HepG2 (cell line): ENCODE measurements around the gene GDPD5. TPM values are rescaled to one million over a fixed set of nuclear protein-coding genes. Genes with fewer than 3 reads are reported as not detected.

Experiments
- ATAC-seq: fragments of 200-7000 bp; cut with Tn5 transposase; 3 replicates; pipeline ENCODE4 v1.9.1; 2020; ENCODE audit warnings: mild to moderate bottlenecking, moderate library complexity
- BruUV-seq: library from RNA; stranded (reverse); fragments of 400-500 nt; replicated peaks from 2 replicates; lab custom pipeline; 2021; lab: Mats Ljungman, UMichigan
- CTCF ChIA-PET: fragments of 300-600 bp; formaldehyde crosslinking; extraction: SDS; loops from one replicate; lab custom pipeline; 2021; ENCODE audit warnings: low total read pairs, inconsistent platforms, low intra/inter-chr PET ratio; lab: Yijun Ruan, JAX
- POLR2A ChIA-PET: fragments of 350-600 bp; sonication (Branson Sonifier 250); formaldehyde crosslinking; loops from one replicate; lab custom pipeline; 2020; ENCODE audit warnings: antibody characterized with exemption, inconsistent platforms; lab: Yijun Ruan, JAX
- DNase-seq: peaks from one replicate; pipeline ENCODE4 v3.0.0-alpha.2; 2015; ENCODE audit warnings: low spot score
- FAIRE-seq: peaks from 3 replicates; lab custom pipeline; 2011; peaks lifted over from hg19 to GRCh38; lab: Jason Lieb, UNC
- H2AFZ ChIP-seq: one replicate; pipeline ENCODE4 v1.6.1; 2011; ENCODE audit warnings: low read length, inconsistent platforms
- H3K27ac ChIP-seq: fragments of 300-600 bp; 3 replicates; pipeline ENCODE4 v1.8.0; 2011; ENCODE audit warnings: mixed run types, mild to moderate bottlenecking, mixed read lengths, low read length, inconsistent platforms; ENCODE audit not compliant: insufficient read depth; ENCODE audit errors: extremely low read length
- H3K27me3 ChIP-seq, 2 experiments: fragments of 200-600 bp in 1 of 2; 2 replicates in 1 of 2; 3 replicates in 1 of 2; pipeline versions ENCODE4 v1.6.0 to v1.8.0; 2011; ENCODE audit warnings: low read length in 2 of 2, mild to moderate bottlenecking in 2 of 2, moderate library complexity in 2 of 2, inconsistent platforms in 1 of 2; ENCODE audit not compliant: insufficient read depth in 2 of 2, control insufficient read depth in 1 of 2
- H3K36me3 ChIP-seq, 2 experiments: fragments of 200-600 bp in 1 of 2; replicated peaks in 1 of 2; 2 replicates in 1 of 2; 3 replicates in 1 of 2; pipeline versions ENCODE4 v1.5.1 to v1.8.0; 2011; ENCODE audit warnings: low read length in 2 of 2, inconsistent platforms in 1 of 2; ENCODE audit not compliant: insufficient read depth in 2 of 2, control insufficient read depth in 1 of 2
- H3K4me1 ChIP-seq: 2 replicates; pipeline ENCODE4 v1.5.1; 2012; ENCODE audit warnings: low read length, inconsistent platforms; ENCODE audit not compliant: insufficient read depth
- H3K4me2 ChIP-seq: 2 replicates; pipeline ENCODE4 v1.6.0; 2011; ENCODE audit warnings: low read depth, low read length, inconsistent platforms
- H3K4me3 ChIP-seq, 3 experiments: fragments of 200-600 bp in 1 of 3; sonication (generic), shearing (Covaris generic) in 1 of 3; replicated peaks in 1 of 3; 2 replicates each; pipeline ENCODE4 v1.5.1; 2011 to 2016; ENCODE audit warnings: low read length in 3 of 3, inconsistent platforms in 2 of 3, low read depth in 2 of 3, mild to moderate bottlenecking in 2 of 3, control low read depth in 1 of 3, mixed read lengths in 1 of 3; ENCODE audit not compliant: insufficient read depth in 1 of 3
- H3K79me2 ChIP-seq: one replicate; pipeline ENCODE4 v1.6.1; 2011; ENCODE audit warnings: low read length, inconsistent platforms; ENCODE audit not compliant: insufficient read depth
- H3K9ac ChIP-seq: 2 replicates; pipeline ENCODE4 v1.6.0; 2011; ENCODE audit warnings: mild to moderate bottlenecking, low read depth, low read length, inconsistent platforms; ENCODE audit not compliant: insufficient read depth
- H3K9me3 ChIP-seq: 2 replicates; pipeline ENCODE4 v1.5.1; 2012; ENCODE audit warnings: mild to moderate bottlenecking, low read length
- H4K20me1 ChIP-seq: 2 replicates; pipeline ENCODE4 v1.6.0; 2011; ENCODE audit warnings: inconsistent platforms, mild to moderate bottlenecking, low read length, moderate library complexity; ENCODE audit not compliant: insufficient read depth
- ATAD3A ChIP-seq: sonication (generic); formaldehyde crosslinking; IDR thresholded peaks from 2 replicates; pipeline ENCODE4 v1.4.0; 2020; ENCODE audit warnings: missing genetic modification reagents
- ATF7-NPFF ChIP-seq: sonication (generic); formaldehyde crosslinking; IDR thresholded peaks from 2 replicates; pipeline ENCODE4 v1.8.1; 2023; ENCODE audit warnings: mild to moderate bottlenecking, low read depth, missing genetic modification reagents, moderate library complexity
- HDAC1 ChIP-seq: sonication (generic); formaldehyde crosslinking; IDR thresholded peaks from 2 replicates; pipeline ENCODE4 v1.5.1; 2020; ENCODE audit warnings: mild to moderate bottlenecking, missing genetic modification reagents
- NFE2L1 ChIP-seq: sonication (generic); formaldehyde crosslinking; IDR thresholded peaks from 2 replicates; pipeline ENCODE4 v1.4.0; 2020; ENCODE audit warnings: missing genetic modification reagents, mild to moderate bottlenecking, borderline replicate concordance
- RXRA ChIP-seq: sonication (generic); formaldehyde crosslinking; IDR thresholded peaks from 2 replicates; pipeline ENCODE4 v1.5.1; 2020; ENCODE audit warnings: missing genetic modification reagents
- U2AF2 ChIP-seq: fragments of 200-400 bp; formaldehyde crosslinking; IDR thresholded peaks from 2 replicates; pipeline ENCODE4 v1.6.1; 2017; ENCODE audit warnings: low read depth, mild to moderate bottlenecking, low read length
- XRCC5 ChIP-seq: fragments of 200-400 bp; formaldehyde crosslinking; optimal IDR thresholded peaks from 2 replicates; pipeline ENCODE3; 2017; ENCODE audit warnings: mild to moderate bottlenecking, low read length
- ZNF709 ChIP-seq: sonication (generic); formaldehyde crosslinking; IDR thresholded peaks from 2 replicates; pipeline ENCODE4 v1.5.0; 2020; ENCODE audit warnings: mild to moderate bottlenecking, missing genetic modification reagents
- ZNF772 ChIP-seq: sonication (generic); formaldehyde crosslinking; IDR thresholded peaks from 2 replicates; pipeline ENCODE4 v1.5.0; 2020; ENCODE audit warnings: mild to moderate bottlenecking, missing genetic modification reagents
- ZSCAN29 ChIP-seq: sonication (generic); formaldehyde crosslinking; conservative IDR thresholded peaks from 2 replicates; pipeline ENCODE4 v1.4.0; 2020; ENCODE audit warnings: mild to moderate bottlenecking, missing genetic modification reagents
- WGBS: methylation state at CpG from one replicate; pipeline ENCODE4 v1.1.6; 2017; ENCODE audit warnings: low lambda C conversion rate; 5-methylcytosine and 5-hydroxymethylcytosine counted together
- in situ Hi-C: cut with HindIII; loops from 2 replicates; pipeline ENCODE4 v1.10.0; 2017; ENCODE audit warnings: low pct_unique_long_range_greater_than_20kb; ENCODE audit not compliant: extremely low pct_ligation_motif_present
- intact Hi-C: fragments of 100-400 bp; cut with micrococcal nuclease; formaldehyde crosslinking; loops from one replicate; pipeline ENCODE4 v1.10.0; 2022; ENCODE audit not compliant: unreplicated experiment
- polyA plus RNA-seq, 8 experiments: library from polyadenylated mRNA; depleted of rRNA in 3 of 8; stranded (reverse) in 7 of 8; unstranded in 1 of 8; fragments of >200 nt; fragmentation: Illumina TruSeq in 4 of 8; extraction: Trizol in 4 of 8; gene quantifications; 2 replicates each; pipeline versions ENCODE4 v1.2.1 to v1.2.3, GENCODE V29; 2011 to 2016; ENCODE audit warnings: low read depth in 4 of 8, missing spikeins in 1 of 8, mixed read lengths in 1 of 8; ENCODE audit not compliant: insufficient read depth in 1 of 8
- total RNA-seq, 5 experiments: library from RNA; depleted of rRNA; stranded (reverse); fragments of >200 nt; fragmentation: Illumina TruSeq; extraction: Trizol; gene quantifications; 2 replicates each; pipeline ENCODE4 v1.2.3, GENCODE V29; 2016; ENCODE audit warnings: low read depth in 1 of 5
- TF ChIP-seq, protein P1 (sequence below): sonication (generic); IDR thresholded peaks from 2 replicates; pipeline ENCODE4 v1.6.1; 2016; ENCODE audit warnings: low read depth, borderline replicate concordance
- TF ChIP-seq, protein P2 (sequence below): sonication (generic); formaldehyde crosslinking; IDR thresholded peaks from 2 replicates; pipeline ENCODE4 v1.4.0; 2020; ENCODE audit warnings: missing genetic modification reagents

GDPD5 gene
- total and polyA plus RNA-seq, 2 of the 13 experiments (the other 11 are each of a cell fraction or from before 2014, with no cell fraction given): 55.0 to 67.5 TPM

DNA sequence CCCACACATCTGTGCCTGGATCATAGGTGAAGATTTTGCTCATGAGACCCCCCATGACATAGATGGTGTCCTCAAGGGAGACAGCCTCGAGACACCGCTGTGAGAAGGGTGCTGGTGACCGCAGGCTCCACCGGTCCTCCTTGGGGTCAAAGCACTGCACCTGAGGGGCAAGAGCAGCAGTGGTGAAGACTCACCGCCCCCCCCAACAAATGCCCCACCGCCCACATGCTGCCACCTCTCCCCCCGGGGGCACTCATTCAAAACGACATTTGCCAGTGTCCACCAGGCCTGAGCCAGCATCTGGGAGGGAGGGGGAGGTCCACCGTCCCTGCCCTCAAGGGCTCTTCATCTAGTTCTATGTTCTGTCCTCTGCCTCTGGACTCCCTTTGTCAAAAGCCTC, 102.0 kb downstream of the GDPD5 start:
- H3K9me3 ChIP-seq: no peaks in the 10 kb centered on the region
- no peak for FAIRE-seq
- ChIA-PET POLR2A (no interaction called here), CTCF (no interaction called here)
- H3K79me2 ChIP-seq: no peaks in the 10 kb centered on the region
- DNase-seq: no peak
- H3K4me2 ChIP-seq: no peak overlapping the region
- H3K36me3 ChIP-seq: no peaks in the 10 kb centered on the region
- ATAC-seq: no peak
- BruUV-seq: no TSS peak
- WGBS: 78% methylated on average over 3 of the region's 9 CpGs
- peaks cover 48% of the 10 kb centered on the region for H3K4me1 ChIP-seq
- TF ChIP-seq U2AF2: no peak
- no peak for TF ChIP-seq HDAC1 (CRISPR knock-in tag)
- TF ChIP-seq ZNF772 (CRISPR knock-in tag): no peak
- TF ChIP-seq ATF7-NPFF (CRISPR knock-in tag): no peak
- no peak for TF ChIP-seq NFE2L1 (CRISPR knock-in tag)
- TF ChIP-seq ZNF709 (CRISPR knock-in tag): no peak
- H3K27ac ChIP-seq: no peak overlapping the region
- H3K4me3 ChIP-seq: no peak overlapping the region
- no peak overlapping the region for H3K9ac ChIP-seq
- intact Hi-C loops (loop anchor here (2.0 kb wide), 1 partner anchor 15 kb away; no protein-coding TSS in a partner anchor), in situ Hi-C loops (no loop called here)
- H4K20me1 ChIP-seq: peaks cover 10% of the 10 kb centered on the region
- no peak overlapping the region for H2AFZ ChIP-seq
- H3K27me3 ChIP-seq: no peaks in the 10 kb centered on the region

DNA sequence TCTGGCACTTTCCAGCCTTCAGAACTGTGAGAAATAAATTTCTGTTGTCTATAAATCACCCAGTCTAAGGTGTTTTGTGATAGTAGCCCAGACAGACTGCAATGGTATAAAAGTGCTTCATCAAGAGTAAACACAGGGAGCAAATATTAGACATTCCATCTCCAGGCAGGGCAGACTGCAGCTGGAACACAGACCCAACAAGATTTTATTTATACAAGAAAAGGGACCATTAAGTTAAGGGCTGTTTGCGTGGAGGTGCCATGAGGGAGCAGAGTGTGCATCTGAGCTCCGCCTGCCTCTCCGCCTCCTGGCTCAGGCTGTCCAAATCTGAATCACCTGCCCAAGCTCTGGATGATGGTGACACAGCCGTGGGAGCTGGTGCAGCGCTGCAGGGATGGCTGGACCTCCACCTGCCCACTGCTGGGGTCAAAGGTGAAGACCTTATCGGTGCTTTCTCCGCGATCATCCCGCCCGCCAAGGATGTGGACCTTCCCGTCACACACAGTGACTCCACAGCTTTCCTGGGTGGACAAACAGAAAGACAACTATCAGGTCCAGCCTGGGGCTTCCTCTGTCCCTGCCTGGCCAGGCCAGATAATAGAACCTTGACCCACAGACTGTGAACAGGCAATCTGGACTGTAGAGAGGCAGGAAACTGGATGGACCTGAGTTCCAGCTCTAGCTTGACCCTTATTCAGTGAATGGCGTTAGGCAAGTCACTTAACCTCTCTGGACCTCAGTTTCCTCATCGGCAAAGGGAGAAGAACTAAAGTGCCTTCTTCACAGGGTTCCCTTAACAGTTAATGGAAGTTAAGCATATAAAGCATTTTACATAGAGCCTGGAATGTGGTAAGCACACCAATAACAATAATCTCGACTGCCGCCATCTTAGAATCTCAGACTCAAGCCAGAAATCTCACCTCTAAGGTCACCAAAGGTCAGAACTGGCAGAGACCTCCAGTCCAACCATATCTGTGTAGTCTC, 103.2 kb downstream of the GDPD5 start:
- H3K4me1 ChIP-seq: peaks cover 42% of the 10 kb centered on the region
- POLR2A ChIA-PET: interaction anchor here (0.9 to 1.8 kb wide), 5 partner anchors 9 to 22 kb away, joined by 3 to 10 read pairs (median 4); no protein-coding TSS in a partner anchor
- H3K9ac ChIP-seq: no peak overlapping the region
- no peaks in the 10 kb centered on the region for H3K79me2 ChIP-seq
- H3K9me3 ChIP-seq: no peaks in the 10 kb centered on the region
- CTCF ChIA-PET: interaction anchor here (1.1 kb wide), 1 partner anchor 15 kb away, joined by 3 read pairs; no protein-coding TSS in a partner anchor
- no peaks in the 10 kb centered on the region for H3K27me3 ChIP-seq
- in situ Hi-C loops: no loop called here
- DNase-seq (peak; percentile 86), ATAC-seq (peak; percentile 85), FAIRE-seq (peak; percentile 71)
- peak overlapping the region in 1 of 3 experiments; percentile 24; a peak in 1 of 6 replicates for H3K4me3 ChIP-seq
- no peak overlapping the region for H2AFZ ChIP-seq
- WGBS: 32% methylated on average over 7 of the region's 15 CpGs
- peaks cover 10% of the 10 kb centered on the region for H4K20me1 ChIP-seq
- intact Hi-C loops: loop anchor here (2.0 kb wide), 1 partner anchor 14 kb away; no protein-coding TSS in a partner anchor
- H3K36me3 ChIP-seq: no peaks in the 10 kb centered on the region
- H3K4me2 ChIP-seq: peak overlapping the region; percentile 59
- no TSS peak for BruUV-seq
- H3K27ac ChIP-seq: peak overlapping the region; percentile 12
- TF ChIP-seq RXRA (CRISPR knock-in tag) (peak; percentile 62), ATAD3A (CRISPR knock-in tag) (no peak), XRCC5 (peak; percentile 48), ZSCAN29 (CRISPR knock-in tag) (0 out of 2 replicates have a peak, but pooled peaks have one; percentile 30)
- TF ChIP-seq, protein P1, sequence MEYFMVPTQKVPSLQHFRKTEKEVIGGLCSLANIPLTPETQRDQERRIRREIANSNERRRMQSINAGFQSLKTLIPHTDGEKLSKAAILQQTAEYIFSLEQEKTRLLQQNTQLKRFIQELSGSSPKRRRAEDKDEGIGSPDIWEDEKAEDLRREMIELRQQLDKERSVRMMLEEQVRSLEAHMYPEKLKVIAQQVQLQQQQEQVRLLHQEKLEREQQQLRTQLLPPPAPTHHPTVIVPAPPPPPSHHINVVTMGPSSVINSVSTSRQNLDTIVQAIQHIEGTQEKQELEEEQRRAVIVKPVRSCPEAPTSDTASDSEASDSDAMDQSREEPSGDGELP: peak; percentile 68; the same call in 1 of the 2 replicates
- TF ChIP-seq, protein P2, sequence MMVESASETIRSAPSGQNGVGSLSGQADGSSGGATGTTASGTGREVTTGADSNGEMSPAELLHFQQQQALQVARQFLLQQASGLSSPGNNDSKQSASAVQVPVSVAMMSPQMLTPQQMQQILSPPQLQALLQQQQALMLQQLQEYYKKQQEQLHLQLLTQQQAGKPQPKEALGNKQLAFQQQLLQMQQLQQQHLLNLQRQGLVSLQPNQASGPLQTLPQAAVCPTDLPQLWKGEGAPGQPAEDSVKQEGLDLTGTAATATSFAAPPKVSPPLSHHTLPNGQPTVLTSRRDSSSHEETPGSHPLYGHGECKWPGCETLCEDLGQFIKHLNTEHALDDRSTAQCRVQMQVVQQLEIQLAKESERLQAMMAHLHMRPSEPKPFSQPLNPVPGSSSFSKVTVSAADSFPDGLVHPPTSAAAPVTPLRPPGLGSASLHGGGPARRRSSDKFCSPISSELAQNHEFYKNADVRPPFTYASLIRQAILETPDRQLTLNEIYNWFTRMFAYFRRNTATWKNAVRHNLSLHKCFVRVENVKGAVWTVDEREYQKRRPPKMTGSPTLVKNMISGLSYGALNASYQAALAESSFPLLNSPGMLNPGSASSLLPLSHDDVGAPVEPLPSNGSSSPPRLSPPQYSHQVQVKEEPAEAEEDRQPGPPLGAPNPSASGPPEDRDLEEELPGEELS (CRISPR knock-in tag): peak; percentile 65
